GM19463 (cell line): Measurements from ENCODE around the gene MAP3K3.

Source experiments
- ATAC-seq: cut with Tn5 transposase; IDR thresholded peaks from one replicate; pipeline ENCODE4 v1.9.1; 2021; ENCODE audit warnings: mild to moderate bottlenecking, moderate library complexity; ENCODE audit not compliant: unreplicated experiment

MAP3K3 gene

GRCh38 chr17:63622574-63623390, 565 bp downstream of the MAP3K3 start:
- peak; percentile 21 for ATAC-seq

- ATAC-seq, result no peak
Measured at GRCh38 chr17:63623786-63624530, 1.7 kb downstream of the MAP3K3 start.

- no peak for ATAC-seq
Measured at GRCh38 chr17:63624531-63624880, 2.3 kb downstream of the MAP3K3 start.

GRCh38 chr17:63626551-63627180, 4.4 kb downstream of the MAP3K3 start:
- no peak for ATAC-seq

- no peak for ATAC-seq
Measured at GRCh38 chr17:63629627-63630026, 7.4 kb downstream of the MAP3K3 start.

GRCh38 chr17:63631062-63631461, 8.8 kb downstream of the MAP3K3 start:
- ATAC-seq, result no peak

GRCh38 chr17:63631626-63632025, 9.4 kb downstream of the MAP3K3 start:
- ATAC-seq, result no peak

GRCh38 chr17:63633742-63634141, 11.5 kb downstream of the MAP3K3 start:
- no peak for ATAC-seq

- ATAC-seq, result no peak
Measured at GRCh38 chr17:63634163-63634562, 11.9 kb downstream of the MAP3K3 start.

- ATAC-seq, result no peak
Measured at GRCh38 chr17:63634816-63635215, 12.6 kb downstream of the MAP3K3 start.

GRCh38 chr17:63635290-63635689, 13.1 kb downstream of the MAP3K3 start:
- no peak for ATAC-seq

- ATAC-seq, result no peak
Measured at GRCh38 chr17:63635787-63636186, 13.6 kb downstream of the MAP3K3 start.

GRCh38 chr17:63639125-63639524, 16.9 kb downstream of the MAP3K3 start:
- no peak for ATAC-seq

GRCh38 chr17:63640038-63640437, 17.8 kb downstream of the MAP3K3 start:
- no peak for ATAC-seq

- ATAC-seq, result no peak
Measured at GRCh38 chr17:63641692-63642448, 19.7 kb downstream of the MAP3K3 start.

- no peak for ATAC-seq
Measured at GRCh38 chr17:63644846-63645245, 22.6 kb downstream of the MAP3K3 start.

GRCh38 chr17:63645775-63646487, 23.7 kb downstream of the MAP3K3 start:
- peak; percentile 56 for ATAC-seq

GRCh38 chr17:63646488-63646806, 24.2 kb downstream of the MAP3K3 start:
- peak; percentile 84 for ATAC-seq

- ATAC-seq, result no peak
Measured at GRCh38 chr17:63647065-63647725, 25.0 kb downstream of the MAP3K3 start.

GRCh38 chr17:63647936-63648335, 25.7 kb downstream of the MAP3K3 start:
- ATAC-seq, result no peak
